ACHN (cell line): ENCODE results near the gene FOXL3.
"Not testable (repeated sequence)": the region's sequence is repeated elsewhere in the genome, so short reads cannot be mapped to it uniquely, and the experiment has no call there.

Source experiments
- DNase-seq: peaks from one replicate; pipeline ENCODE4 v3.0.0-alpha.2; 2015
- in situ Hi-C: cut with HindIII; loops from 2 replicates; pipeline ENCODE4 v1.10.0; 2017; ENCODE audit warnings: low sequenced_read_pairs, low pct_ligation_motif_present, low pct_unique_long_range_greater_than_20kb

FOXL3 gene

DNA sequence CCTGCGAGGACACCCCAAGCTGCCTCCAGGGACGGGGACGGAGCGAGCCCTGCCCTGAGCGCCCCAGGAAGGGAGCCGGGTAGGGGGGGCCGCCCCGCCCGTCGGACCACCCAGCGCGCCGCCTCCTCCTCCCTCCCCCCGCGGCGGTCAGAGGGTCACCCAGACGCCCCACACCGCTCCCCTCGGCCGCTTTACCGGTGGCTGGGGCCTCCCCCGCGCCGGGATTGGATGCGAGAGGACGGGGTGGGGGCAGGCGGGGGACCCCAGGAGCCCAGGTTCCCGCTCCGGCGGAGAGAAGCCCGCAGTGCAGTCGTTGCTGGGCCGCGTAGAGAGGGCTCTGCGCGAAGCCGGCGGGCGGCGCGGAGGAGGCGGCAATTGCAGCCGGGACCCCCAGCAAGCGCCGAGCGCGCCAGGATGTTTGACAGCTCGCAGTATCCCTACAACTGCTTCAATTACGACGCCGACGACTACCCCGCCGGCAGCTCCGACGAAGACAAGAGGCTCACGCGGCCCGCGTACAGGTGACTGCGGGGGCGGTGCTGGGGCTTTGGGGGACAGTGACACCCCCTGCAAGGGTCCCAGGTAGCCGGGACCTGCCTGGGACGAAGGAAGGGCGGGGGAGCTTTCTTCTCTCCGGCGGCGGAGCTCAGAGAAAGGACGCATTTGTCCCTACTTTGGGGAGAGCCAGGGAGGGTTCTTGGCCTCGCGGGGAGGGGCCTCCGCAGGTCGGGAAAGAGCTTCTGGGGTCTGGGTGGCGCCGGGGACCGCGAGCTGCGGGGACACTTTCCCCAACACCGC lies at the start of gene FOXL3:
TSS of gene FOXL3 (plus strand) at position 415 of the 798 bp plus-strand sequence. CDS start at position 415, 0 bp downstream.
- in situ Hi-C loops, result no loop called here
- no peak for DNase-seq

GRCh38 chr7:240887-241421 lies 49.0 kb upstream of the FOXL3 start:
- in situ Hi-C loops, result no loop called here
- DNase-seq, result no peak

GRCh38 chr7:241513-241912 lies 48.5 kb upstream of the FOXL3 start:
- in situ Hi-C loops, result no loop called here

DNA sequence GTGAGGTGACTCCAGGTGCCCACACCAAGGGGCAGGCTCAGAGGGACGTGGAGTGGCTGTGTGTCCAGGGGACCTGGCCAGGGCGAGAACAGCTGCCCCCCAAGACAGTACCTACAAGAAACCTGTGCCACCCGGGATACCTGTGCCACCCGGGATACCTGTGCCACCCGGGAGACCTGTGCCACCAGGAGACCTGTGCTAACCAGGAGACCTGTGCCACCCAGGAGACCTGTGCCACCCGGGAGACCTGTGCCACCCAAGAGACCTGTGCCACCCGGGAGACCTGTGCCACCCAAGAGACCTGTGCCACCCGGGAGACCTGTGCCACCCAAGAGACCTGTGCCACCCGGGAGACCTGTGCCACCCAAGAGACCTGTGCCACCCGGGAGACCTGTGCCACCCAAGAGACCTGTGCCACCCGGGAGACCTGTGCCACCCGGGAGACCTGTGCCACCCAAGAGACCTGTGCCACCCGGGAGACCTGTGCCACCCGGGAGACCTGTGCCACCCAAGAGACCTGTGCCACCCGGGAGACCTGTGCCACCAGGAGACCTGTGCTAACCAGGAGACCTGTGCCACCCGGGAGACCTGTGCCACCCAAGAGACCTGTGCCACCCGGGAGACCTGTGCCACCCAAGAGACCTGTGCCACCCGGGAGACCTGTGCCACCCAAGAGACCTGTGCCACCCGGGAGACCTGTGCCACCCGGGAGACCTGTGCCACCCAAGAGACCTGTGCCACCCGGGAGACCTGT lies 47.0 kb upstream of the FOXL3 start:
- in situ Hi-C loops, DNase-seq: not testable (repeated sequence)

More at GRCh38 chr7:241513-241912, 48.5 kb upstream of the FOXL3 start:
- DNase-seq, result no peak

DNA sequence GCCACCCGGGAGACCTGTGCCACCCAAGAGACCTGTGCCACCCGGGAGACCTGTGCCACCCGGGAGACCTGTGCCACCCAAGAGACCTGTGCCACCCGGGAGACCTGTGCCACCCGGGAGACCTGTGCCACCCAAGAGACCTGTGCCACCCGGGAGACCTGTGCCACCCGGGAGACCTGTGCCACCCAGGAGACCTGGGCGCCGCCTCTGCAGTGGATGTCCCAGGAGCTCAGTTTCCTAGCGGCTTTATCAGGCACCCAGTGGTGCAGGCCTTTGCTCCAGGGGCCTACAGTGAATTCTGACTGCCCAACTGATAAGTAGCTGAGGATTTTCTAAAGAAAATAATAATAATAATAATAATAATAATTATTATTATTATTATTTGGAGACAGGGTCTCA lies 46.4 kb upstream of the FOXL3 start:
- in situ Hi-C loops, DNase-seq: not testable (repeated sequence)

DNA sequence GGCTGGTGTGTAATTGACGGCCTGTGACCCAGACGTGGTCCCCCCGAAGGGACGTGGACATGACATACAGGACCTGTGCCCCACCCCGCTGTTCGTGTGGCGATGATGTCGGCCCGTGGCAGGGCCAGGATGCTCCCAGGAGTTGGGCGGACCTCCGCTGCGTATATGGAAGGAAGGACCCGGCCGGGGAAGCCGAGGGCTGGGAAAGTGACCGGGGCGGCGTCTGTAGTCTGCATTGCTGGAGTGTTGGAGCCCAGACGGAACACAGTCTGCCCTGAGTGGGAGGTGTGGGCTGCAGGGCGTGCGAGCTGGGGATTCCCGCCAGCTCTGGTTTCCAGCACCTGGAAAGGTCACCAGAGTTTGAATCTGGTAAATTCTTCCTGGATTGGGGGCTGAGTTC lies 45.0 kb upstream of the FOXL3 start:
- no peak for DNase-seq
- in situ Hi-C loops, result no loop called here

- no peak for DNase-seq
- in situ Hi-C loops, result no loop called here
Observed at GRCh38 chr7:245574-246295, 44.2 kb upstream of the FOXL3 start.

DNA sequence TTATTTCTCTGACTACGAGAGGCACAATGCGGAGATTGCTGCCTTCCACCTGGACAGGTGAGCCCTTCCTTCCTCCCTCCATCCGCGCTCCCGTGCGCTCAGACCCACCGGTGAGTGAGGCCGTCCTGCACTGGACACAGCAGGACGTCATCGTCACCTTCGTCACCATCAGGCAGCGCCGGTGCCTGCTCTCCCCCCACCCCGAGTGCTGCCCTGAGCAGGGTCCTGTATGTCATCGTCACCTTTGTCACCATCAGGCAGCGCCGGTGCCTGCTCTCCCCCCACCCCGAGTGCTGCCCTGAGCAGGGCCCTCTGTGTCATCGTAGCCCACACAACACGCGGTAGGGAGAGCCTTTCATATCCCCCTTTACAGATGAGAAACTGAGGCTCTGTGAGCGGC lies 43.5 kb upstream of the FOXL3 start:
- DNase-seq, result no peak
- in situ Hi-C loops, result no loop called here

GRCh38 chr7:247181-247580 lies 42.8 kb upstream of the FOXL3 start:
- in situ Hi-C loops, result no loop called here
- DNase-seq, result no peak

GRCh38 chr7:247636-248035 lies 42.3 kb upstream of the FOXL3 start:
- in situ Hi-C loops, result no loop called here
- DNase-seq, result no peak

GRCh38 chr7:248732-249435 lies 41.1 kb upstream of the FOXL3 start:
- no peak for DNase-seq
- in situ Hi-C loops, result no loop called here

- no peak for DNase-seq
- in situ Hi-C loops, result no loop called here
Observed at GRCh38 chr7:249989-250388, 40.0 kb upstream of the FOXL3 start.

DNA sequence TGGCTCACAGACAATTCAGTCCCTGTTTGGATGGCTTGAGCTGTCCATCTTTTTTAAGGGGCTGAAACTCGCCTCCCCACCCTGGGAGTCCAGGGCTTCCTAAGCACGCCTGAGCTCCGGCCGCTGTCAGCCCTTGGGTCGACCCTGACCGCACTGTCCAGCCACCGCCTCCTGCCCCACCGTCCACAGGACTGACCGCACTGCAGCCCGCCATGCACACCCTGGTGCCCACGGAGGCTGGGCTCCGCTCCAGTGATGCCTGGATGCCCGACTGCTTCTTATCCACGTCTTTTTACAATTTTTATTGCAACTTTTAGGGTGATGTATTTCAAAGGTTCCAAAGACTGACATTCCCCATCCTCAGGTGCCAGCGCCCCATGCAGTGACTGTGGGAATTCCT lies 39.4 kb upstream of the FOXL3 start:
- in situ Hi-C loops, result no loop called here
- no peak for DNase-seq

- no peak for DNase-seq
- in situ Hi-C loops, result no loop called here
Observed at GRCh38 chr7:251005-251404, 39.0 kb upstream of the FOXL3 start.

DNA sequence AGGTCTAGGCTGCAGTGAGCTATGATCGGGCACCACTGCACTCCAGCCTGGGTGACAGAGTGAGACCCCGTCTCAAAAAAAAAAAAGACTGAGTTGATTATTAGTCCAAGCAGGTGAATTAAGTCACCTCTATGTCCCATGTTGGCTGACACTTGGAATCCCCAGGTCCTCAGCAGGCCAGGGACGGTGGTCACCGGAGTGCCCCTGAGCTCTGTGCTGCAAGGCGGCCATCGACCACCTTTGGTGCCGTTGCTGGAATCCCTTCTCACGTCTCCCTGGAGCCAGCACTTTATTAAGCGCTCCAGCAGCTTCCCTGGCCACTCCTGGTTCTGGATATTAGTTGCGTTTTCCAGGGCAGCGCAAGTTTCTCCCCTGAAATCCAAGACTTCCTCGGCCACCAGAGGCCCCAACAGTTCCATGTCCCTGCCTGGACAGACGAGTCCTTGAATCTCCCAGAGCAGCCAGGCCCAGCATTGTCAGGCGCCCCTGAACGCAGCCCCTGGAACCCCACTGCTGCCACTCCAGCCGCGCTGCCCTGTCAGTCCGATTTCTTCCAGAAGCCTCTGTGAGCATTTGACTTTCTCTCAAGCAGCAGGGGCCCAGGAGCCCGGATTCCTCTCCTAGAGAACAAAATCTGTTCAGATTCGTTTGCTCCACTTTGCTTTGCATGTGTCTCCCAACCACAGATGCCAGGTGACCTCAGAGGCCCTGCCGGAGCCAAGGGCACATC lies 38.4 kb upstream of the FOXL3 start:
- in situ Hi-C loops, result no loop called here

DNA sequence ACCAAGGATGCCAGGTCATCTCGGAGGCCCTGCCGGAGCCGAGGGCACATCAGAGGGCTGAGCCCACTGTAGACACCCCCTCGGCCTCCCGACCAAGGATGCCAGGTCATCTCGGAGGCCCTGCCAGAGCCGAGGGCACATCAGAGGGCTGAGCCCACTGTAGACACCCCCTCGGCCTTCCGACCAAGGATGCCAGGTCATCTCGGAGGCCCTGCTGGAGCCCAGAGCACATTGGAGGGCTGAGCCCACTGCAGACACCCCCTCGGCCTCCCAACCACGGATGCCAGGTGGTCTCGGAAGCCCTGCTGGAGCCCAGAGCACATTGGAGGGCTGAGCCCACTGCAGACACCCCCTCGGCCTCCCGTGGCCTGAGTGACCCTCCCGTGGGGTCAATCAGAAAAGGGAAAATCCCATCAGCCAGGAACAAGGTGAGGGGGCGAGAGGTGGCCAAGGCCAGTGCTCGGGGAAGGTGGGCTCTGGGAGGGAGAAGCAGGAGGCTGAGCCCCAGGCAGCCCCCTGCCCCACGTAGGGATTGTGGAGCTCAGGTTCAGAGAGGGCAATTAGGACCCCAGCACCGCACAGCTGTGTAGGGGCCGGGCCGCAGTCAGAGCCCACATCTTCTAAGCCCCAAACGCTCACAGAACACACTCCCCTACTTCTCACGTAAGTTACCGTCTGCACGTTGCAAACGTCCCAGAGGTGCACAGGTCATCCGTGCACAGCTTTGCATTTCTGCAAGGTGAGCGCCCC lies 37.6 kb upstream of the FOXL3 start:
- in situ Hi-C loops, result no loop called here
- no peak for DNase-seq

More for the DNA sequence above, 38.4 kb upstream of the FOXL3 start:
- DNase-seq, result no peak

DNA sequence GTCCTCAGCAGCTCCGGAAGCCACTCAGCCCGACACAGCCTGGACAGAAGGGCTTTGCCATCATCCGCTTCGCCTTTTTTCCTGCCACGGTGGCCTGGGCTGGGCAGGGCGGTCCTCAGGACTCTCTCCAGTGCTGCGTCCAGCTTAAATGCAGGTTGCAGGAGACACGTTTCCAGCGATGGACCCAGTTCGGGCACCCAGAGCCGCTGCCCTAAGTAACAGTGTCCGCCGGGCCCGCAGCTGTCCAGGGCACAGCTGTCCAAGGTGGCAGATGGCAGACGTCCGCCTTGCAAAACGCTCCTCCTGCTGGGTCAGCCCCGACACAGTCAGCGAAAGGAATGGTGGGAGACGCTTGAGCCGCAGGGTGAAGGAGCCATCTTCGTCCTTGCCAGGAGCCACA lies 37.0 kb upstream of the FOXL3 start:
- in situ Hi-C loops, result no loop called here

More for the DNA sequence above, 37.0 kb upstream of the FOXL3 start:
- no peak for DNase-seq
